Measurements from ENCODE around the gene PTPN14.

DNA sequence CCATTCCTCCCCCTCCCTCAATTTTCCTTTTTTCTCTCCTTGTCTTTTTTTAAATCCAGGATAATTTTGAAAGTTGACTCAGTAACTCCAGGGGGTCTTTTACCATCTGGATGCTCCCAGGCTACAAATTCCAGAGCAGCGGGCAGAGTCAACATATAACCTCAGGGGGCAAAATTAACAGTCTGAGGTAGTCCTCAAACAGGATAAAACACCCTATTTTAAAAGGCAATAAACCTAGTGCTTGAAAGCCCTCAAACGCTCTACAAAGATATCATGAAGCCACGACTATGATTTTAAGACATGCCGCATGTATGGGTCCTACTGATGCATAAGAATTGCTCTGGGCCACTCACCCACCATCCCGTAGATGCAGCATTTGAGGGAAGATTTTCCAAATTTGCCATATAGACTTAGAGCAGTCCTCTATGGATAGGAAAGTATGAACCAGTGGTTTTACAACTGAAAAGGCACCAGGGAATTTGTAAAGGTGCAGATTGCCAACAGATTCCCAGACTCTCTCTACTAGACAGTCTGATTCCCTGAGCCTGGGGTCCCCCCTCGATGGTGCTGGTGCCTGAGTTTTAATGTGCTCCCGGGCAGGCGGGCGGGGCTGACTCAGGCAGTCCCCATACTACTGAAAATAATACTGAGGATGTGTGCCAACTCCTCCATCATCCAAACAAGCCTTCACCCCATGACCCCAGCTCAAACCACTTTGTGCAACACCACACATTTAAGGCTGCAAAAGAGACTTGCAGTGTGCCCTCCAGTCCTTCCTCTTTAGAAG, 37.2 kb downstream of the PTPN14 start:
- TF ChIP-seq POLR2A (IDR thresholded peaks at IDR 0.05; ENCODE audit: low read length) (no peak), GATA1 (IDR thresholded peaks at IDR 0.05; ENCODE audit: low read depth, low read length) (no peak)
